WERI-Rb-1 (cell line): ENCODE data around the gene ASIC4.

Source experiments
- DNase-seq: peaks from one replicate; pipeline ENCODE4 v3.0.0-alpha.2; 2020
- H3K27ac ChIP-seq: fragments of 250-450 bp; sonication (Bioruptor Pico); 2 replicates; pipeline ENCODE4 v1.5.1; 2020; ENCODE audit warnings: mild to moderate bottlenecking, moderate library complexity
- H3K27me3 ChIP-seq: fragments of 250-450 bp; sonication (Bioruptor Pico); 2 replicates; pipeline ENCODE4 v1.5.1; 2021; ENCODE audit warnings: mild to moderate bottlenecking, low read depth, moderate library complexity; ENCODE audit not compliant: insufficient read depth, severe bottlenecking
- H3K36me3 ChIP-seq: fragments of 250-450 bp; sonication (Bioruptor Pico); 2 replicates; pipeline ENCODE4 v1.5.1; 2020; ENCODE audit warnings: mild to moderate bottlenecking, moderate library complexity
- H3K4me3 ChIP-seq: 2 replicates; pipeline ENCODE4 v1.5.1; 2011; ENCODE audit warnings: low read depth, mild to moderate bottlenecking, control low read depth, low read length
- H3K9me3 ChIP-seq: fragments of 250-450 bp; sonication (Bioruptor Pico); 2 replicates; pipeline ENCODE4 v1.5.1; 2021; ENCODE audit warnings: mild to moderate bottlenecking, moderate library complexity; ENCODE audit not compliant: severe bottlenecking
- TF ChIP-seq, protein P1 (sequence below): IDR thresholded peaks from 2 replicates; pipeline ENCODE4 v1.5.1; 2011; ENCODE audit warnings: low read depth, mild to moderate bottlenecking, control low read depth, inconsistent platforms, low read length

ASIC4 gene

DNA sequence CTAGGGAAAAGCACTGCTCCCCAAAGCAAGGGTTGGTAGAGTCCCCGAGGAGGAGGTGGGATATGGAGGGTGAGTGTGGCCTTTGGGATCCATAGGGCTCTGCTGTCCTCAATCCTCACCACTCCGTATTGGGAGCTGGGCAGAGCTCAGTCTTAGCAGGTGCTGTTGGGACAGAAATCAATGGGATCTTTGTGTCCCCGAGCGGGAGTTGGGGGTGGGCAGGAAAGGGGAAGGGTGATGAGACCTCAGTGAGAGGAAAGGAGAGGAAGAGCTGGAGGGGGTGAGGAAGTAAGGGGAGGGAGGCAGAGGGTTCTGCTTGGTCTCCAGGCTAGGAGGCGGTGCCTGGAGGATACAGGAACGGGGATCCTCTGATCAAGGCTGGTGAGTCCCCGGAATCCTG lies 2.6 kb downstream of the ASIC4 start:
- Histone ChIP-seq H3K36me3 (no peaks in the 10 kb centered on the region; the same call in none of the 2 replicates), H3K27me3 (no peaks in the 10 kb centered on the region), H3K27ac (peak overlapping the region; percentile 98), H3K4me3 (peak overlapping the region; percentile 65), H3K9me3 (no peaks in the 10 kb centered on the region)
- TF ChIP-seq, protein P1, sequence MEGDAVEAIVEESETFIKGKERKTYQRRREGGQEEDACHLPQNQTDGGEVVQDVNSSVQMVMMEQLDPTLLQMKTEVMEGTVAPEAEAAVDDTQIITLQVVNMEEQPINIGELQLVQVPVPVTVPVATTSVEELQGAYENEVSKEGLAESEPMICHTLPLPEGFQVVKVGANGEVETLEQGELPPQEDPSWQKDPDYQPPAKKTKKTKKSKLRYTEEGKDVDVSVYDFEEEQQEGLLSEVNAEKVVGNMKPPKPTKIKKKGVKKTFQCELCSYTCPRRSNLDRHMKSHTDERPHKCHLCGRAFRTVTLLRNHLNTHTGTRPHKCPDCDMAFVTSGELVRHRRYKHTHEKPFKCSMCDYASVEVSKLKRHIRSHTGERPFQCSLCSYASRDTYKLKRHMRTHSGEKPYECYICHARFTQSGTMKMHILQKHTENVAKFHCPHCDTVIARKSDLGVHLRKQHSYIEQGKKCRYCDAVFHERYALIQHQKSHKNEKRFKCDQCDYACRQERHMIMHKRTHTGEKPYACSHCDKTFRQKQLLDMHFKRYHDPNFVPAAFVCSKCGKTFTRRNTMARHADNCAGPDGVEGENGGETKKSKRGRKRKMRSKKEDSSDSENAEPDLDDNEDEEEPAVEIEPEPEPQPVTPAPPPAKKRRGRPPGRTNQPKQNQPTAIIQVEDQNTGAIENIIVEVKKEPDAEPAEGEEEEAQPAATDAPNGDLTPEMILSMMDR: no peak
- no peak for DNase-seq

DNA sequence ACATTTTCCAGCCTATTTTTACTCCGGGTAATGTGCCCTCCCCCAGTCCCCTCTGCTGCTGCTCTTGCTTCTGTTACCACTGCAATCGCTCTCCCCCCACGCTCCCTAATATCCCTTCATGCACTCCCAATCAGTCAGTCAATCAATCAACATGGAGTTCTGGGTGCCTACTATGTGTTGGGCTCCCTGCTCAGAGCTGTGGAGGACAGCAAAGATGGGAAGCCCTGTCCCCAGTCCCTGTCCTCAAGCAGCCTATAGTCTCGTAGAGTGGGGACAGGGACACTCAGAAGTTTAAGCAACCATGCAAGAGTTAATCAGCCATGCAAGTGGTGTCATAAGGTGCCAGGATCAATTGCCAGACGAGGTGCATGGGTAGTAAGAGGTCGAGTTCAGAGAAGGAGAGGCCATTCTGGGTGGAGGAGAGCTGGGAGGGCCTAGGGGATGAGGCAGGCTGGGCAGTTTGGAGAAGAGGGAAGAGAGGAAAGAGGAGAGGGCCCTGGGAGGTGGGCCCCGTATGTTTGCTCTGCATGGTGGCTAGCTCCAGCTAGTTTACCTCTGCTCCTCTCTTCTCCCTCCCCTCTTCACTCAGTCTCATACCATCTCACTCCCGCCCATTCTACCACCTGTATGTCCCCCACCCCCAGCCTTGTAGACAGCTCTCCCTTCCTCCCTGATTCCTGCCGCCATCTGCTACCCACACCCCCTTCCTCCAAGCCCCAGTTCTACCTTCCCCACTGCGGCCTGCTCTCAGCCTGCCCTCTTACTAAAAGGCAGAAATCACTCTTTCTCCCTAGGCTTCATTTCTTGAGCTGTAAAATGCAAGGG lies 3.9 kb downstream of the ASIC4 start:
- H3K27ac ChIP-seq: peak overlapping the region; percentile 98
- H3K9me3 ChIP-seq: no peaks in the 10 kb centered on the region
- H3K36me3 ChIP-seq: no peaks in the 10 kb centered on the region; the same call in none of the 2 replicates
- TF ChIP-seq, protein P1: no peak
- peak; percentile 91 for DNase-seq
- H3K27me3 ChIP-seq: no peaks in the 10 kb centered on the region
- H3K4me3 ChIP-seq: peak overlapping the region; percentile 20

DNA sequence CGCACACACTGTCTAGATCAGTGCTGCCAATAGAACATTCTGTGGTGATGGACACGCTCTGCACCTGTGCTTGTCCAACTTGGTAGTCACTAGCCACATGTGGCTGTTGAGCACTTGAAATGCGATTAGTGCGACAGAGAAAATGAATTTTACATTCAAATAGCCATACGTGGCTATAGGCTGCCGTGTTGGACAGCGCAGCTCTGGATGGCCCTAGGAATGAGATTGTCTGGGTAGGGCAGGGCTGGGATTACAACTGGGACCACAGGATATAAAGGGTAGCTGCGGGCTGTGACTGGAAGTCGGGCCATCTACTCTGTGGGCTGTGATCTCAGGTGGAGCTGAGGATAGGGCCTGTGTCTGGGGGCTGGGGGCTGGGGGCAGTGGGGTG lies 5.2 kb downstream of the ASIC4 start:
- TF ChIP-seq, protein P1: no peak
- no peaks in the 10 kb centered on the region; the same call in none of the 2 replicates for H3K36me3 ChIP-seq
- H3K27me3 ChIP-seq: no peaks in the 10 kb centered on the region
- H3K4me3 ChIP-seq: no peak overlapping the region
- no peaks in the 10 kb centered on the region for H3K9me3 ChIP-seq
- H3K27ac ChIP-seq: peak overlapping the region; percentile 98
- no peak for DNase-seq

DNA sequence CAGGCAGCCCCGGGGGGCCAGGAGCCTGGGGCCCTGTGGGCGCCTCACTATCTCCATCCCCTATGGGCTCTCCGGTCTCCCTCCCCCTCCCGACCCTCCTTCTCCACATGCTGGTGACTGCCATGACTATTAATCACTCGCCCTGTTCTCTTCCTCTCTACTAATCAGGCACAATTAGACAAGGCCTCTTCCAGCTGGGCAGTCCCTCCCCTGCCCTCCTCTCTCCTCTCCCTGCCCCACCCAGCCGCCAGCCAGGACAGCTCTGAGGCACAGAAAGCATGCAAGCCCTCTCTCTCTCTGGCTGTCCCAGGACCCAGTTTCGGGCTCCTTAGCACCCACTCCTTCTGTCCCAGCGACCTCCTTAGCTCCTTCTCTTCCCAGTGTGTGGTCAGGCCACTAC lies 5.8 kb downstream of the ASIC4 start:
- TF ChIP-seq, protein P1: no peak
- Histone ChIP-seq H3K27ac (peak overlapping the region; percentile 98), H3K9me3 (no peaks in the 10 kb centered on the region), H3K4me3 (no peak overlapping the region; the same call in 1 of the 2 replicates), H3K27me3 (no peaks in the 10 kb centered on the region), H3K36me3 (no peaks in the 10 kb centered on the region; the same call in none of the 2 replicates)
- DNase-seq: peak; percentile 80

DNA sequence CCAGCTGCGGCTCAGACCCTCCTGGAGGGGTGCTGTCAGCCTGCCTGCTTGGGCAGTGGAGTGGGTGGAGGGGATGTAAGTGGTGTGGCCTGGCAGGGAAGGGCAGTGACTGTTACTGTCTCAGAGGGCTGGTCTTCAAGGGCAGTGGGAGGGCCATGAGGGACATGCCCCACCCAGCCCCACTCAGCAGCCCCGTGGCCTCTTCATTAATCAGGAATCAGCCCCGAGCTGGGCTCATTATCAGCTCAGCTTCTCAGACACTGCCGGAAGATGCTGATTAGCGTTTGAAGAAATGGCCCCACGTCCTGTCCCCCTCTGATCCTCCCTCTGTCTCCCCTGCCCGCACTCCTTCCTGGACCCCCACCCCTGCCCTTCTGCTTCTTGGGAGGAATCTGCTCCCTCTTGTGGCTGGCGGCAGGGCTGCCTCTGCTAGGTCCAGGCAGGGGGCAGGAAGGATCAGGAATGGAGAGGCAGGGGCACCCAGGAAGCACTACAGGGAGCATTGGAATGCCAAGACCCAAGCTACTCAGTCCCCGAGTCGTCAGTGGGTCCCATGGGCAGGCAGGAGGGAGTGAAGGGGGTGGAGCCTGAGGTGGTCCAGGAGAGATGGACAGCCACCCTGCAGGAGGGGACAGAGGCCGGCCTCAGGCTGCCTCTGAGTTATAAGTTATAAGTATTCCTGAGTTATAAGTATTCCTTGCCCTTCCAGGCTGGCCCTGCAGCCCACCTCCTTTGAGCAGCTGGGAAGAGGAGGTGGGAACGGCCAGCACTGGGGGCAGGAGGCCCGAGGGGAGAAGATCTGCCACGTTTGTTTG lies 7.0 kb downstream of the ASIC4 start:
- peak; percentile 98 for DNase-seq
- H3K36me3 ChIP-seq: no peaks in the 10 kb centered on the region; the same call in none of the 2 replicates
- no peaks in the 10 kb centered on the region for H3K9me3 ChIP-seq
- H3K27ac ChIP-seq: peak overlapping the region; percentile 98
- TF ChIP-seq, protein P1: peak; percentile 81
- no peaks in the 10 kb centered on the region for H3K27me3 ChIP-seq
- H3K4me3 ChIP-seq: peak overlapping the region; percentile 41
